Measurements from ENCODE around the gene SLC39A2. TPM values are rescaled to one million over a fixed set of nuclear protein-coding genes. Genes with fewer than 3 reads are reported as not detected.

The SLC39A2 gene
- total and polyA plus RNA-seq, 2 experiments from 2014 or later = not detected

DNA sequence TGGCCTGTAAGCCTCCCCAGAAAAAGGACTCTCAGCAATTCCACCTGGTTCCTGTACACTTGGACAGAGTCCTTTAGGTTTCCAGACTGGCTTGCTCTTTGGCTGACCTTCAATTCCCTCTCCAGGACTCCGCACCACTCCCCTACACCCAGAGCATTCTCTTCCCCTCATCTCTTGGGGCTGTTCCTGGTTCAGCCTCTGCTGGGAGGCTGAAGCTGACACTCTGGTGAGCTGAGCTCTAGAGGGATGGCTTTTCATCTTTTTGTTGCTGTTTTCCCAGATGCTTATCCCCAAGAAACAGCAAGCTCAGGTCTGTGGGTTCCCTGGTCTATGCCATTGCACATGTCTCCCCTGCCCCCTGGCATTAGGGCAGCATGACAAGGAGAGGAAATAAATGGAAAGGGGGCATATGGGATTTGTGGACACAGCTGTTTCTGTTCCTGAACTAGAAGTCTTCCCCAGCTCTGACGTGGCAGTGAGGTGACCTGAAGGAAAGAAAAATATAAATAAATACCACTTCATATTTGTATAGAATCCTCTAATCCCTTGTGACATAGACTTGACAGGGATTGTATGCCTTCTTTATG lies 44.4 kb downstream of the SLC39A2 start:
- H3K9me2 ChIP-seq (ENCODE audit: insufficient read depth) = no peaks in the 10 kb centered on the region; the same call in 1 of the 2 replicates
- no peak overlapping the region for H2AFZ ChIP-seq
- Mint-ChIP-seq H3K9me3 (no peaks in the 10 kb centered on the region; the same call in 2 of the 3 replicates), H3K27ac (no peak overlapping the region), H3K36me3 (ENCODE audit: low read depth) (no peaks in the 10 kb centered on the region; the same call in 2 of the 3 replicates), H3K27me3 (ENCODE audit: insufficient read depth, low read depth, poor library complexity) (peaks cover 10% of the 10 kb centered on the region), H3K4me3 (no peak overlapping the region), H3K4me1 (peaks cover 21% of the 10 kb centered on the region)
- H3F3A ChIP-seq (replicated peaks; ENCODE audit: low read depth) = no peaks in the 10 kb centered on the region
- ATAC-seq (no peak), DNase-seq (ENCODE audit: low spot score) (no peak)
- peaks cover 10% of the 10 kb centered on the region for H3K4me1 ChIP-seq (ENCODE audit: insufficient read depth)
- H3K79me2 ChIP-seq (replicated peaks; ENCODE audit: insufficient read depth) = no peaks in the 10 kb centered on the region
- no peaks in the 10 kb centered on the region for H3K36me3 ChIP-seq (ENCODE audit: insufficient read depth)
- no peak overlapping the region for H3K4me2 ChIP-seq
- TF ChIP-seq ZNF114 (CRISPR knock-in tag; IDR thresholded peaks at IDR 0.05) (no peak), ZNF331 (CRISPR knock-in tag; IDR thresholded peaks at IDR 0.05; ENCODE audit: low read depth) (no peak), JUNB (IDR thresholded peaks at IDR 0.05; ENCODE audit: unreplicated experiment) (no peak), EZH2 (IDR thresholded peaks at IDR 0.05; ENCODE audit: low read depth, unreplicated experiment) (no peak)
- TF ChIP-seq, protein P1, sequence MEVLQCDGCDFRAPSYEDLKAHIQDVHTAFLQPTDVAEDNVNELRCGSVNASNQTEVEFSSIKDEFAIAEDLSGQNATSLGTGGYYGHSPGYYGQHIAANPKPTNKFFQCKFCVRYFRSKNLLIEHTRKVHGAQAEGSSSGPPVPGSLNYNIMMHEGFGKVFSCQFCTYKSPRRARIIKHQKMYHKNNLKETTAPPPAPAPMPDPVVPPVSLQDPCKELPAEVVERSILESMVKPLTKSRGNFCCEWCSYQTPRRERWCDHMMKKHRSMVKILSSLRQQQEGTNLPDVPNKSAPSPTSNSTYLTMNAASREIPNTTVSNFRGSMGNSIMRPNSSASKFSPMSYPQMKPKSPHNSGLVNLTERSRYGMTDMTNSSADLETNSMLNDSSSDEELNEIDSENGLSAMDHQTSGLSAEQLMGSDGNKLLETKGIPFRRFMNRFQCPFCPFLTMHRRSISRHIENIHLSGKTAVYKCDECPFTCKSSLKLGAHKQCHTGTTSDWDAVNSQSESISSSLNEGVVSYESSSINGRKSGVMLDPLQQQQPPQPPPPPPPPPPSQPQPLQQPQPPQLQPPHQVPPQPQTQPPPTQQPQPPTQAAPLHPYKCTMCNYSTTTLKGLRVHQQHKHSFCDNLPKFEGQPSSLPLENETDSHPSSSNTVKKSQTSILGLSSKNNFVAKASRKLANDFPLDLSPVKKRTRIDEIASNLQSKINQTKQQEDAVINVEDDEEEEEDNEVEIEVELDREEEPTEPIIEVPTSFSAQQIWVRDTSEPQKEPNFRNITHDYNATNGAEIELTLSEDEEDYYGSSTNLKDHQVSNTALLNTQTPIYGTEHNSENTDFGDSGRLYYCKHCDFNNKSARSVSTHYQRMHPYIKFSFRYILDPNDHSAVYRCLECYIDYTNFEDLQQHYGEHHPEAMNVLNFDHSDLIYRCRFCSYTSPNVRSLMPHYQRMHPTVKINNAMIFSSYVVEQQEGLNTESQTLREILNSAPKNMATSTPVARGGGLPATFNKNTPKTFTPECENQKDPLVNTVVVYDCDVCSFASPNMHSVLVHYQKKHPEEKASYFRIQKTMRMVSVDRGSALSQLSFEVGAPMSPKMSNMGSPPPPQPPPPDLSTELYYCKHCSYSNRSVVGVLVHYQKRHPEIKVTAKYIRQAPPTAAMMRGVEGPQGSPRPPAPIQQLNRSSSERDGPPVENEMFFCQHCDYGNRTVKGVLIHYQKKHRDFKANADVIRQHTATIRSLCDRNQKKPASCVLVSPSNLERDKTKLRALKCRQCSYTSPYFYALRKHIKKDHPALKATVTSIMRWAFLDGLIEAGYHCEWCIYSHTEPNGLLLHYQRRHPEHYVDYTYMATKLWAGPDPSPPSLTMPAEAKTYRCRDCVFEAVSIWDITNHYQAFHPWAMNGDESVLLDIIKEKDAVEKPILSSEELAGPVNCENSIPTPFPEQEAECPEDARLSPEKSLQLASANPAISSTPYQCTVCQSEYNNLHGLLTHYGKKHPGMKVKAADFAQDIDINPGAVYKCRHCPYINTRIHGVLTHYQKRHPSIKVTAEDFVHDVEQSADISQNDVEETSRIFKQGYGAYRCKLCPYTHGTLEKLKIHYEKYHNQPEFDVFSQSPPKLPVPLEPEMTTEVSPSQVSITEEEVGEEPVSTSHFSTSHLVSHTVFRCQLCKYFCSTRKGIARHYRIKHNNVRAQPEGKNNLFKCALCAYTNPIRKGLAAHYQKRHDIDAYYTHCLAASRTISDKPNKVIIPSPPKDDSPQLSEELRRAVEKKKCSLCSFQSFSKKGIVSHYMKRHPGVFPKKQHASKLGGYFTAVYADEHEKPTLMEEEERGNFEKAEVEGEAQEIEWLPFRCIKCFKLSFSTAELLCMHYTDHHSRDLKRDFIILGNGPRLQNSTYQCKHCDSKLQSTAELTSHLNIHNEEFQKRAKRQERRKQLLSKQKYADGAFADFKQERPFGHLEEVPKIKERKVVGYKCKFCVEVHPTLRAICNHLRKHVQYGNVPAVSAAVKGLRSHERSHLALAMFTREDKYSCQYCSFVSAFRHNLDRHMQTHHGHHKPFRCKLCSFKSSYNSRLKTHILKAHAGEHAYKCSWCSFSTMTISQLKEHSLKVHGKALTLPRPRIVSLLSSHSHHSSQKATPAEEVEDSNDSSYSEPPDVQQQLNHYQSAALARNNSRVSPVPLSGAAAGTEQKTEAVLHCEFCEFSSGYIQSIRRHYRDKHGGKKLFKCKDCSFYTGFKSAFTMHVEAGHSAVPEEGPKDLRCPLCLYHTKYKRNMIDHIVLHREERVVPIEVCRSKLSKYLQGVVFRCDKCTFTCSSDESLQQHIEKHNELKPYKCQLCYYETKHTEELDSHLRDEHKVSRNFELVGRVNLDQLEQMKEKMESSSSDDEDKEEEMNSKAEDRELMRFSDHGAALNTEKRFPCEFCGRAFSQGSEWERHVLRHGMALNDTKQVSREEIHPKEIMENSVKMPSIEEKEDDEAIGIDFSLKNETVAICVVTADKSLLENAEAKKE (CRISPR knock-in tag; IDR thresholded peaks at IDR 0.05) = no peak
- H4K20me1 ChIP-seq (replicated peaks; ENCODE audit: insufficient read depth) = no peaks in the 10 kb centered on the region
- H3K27me3 ChIP-seq (ENCODE audit: insufficient read depth) = no peaks in the 10 kb centered on the region
- no peak overlapping the region for H3K27ac ChIP-seq (ENCODE audit: low read depth)
- no peak overlapping the region for H3K4me3 ChIP-seq
